ENCODE measurements around the gene TMEM165. TPM values are rescaled to one million over a fixed set of nuclear protein-coding genes. Genes with fewer than 3 reads are reported as not detected.
"Not testable (repeated sequence)": the region's sequence is repeated elsewhere in the genome, so short reads cannot be mapped to it uniquely, and the experiment has no call there.

TMEM165 gene
- polyA plus RNA-seq, 1 experiment, result 146 TPM

GRCh38 chr4:55355555-55355954 lies 40.2 kb upstream of the TMEM165 start:
- ChIA-PET CTCF (interaction anchor here (1.2 to 2.2 kb wide), 4 partner anchors 9 to 385 kb away, joined by 3 to 11 read pairs (median 6); partner anchors contain the start of gene SRD5A3), POLR2A (no interaction called here)
- no peak overlapping the region for H3K27ac ChIP-seq (ENCODE audit: low read depth, low read length)
- no peaks in the 10 kb centered on the region for H3K27me3 ChIP-seq (ENCODE audit: control insufficient read depth, insufficient read depth, low read length)
- TF ChIP-seq CTCF (IDR thresholded peaks at IDR 0.05; ENCODE audit: low read depth, low read length), result no peak
- H3K9me3 ChIP-seq (ENCODE audit: control insufficient read depth, insufficient read depth, low read length), result no peaks in the 10 kb centered on the region
- no peak for DNase-seq (ENCODE audit: low read depth, low spot score)
- H3K4me3 ChIP-seq (ENCODE audit: low read depth, low read length), result no peak overlapping the region

- H3K4me3 ChIP-seq (ENCODE audit: low read depth, low read length), result no peak overlapping the region
- POLR2A ChIA-PET, result no interaction called here
- no peak overlapping the region for H3K27ac ChIP-seq (ENCODE audit: low read depth, low read length)
- no peaks in the 10 kb centered on the region for H3K27me3 ChIP-seq (ENCODE audit: control insufficient read depth, insufficient read depth, low read length)
- CTCF ChIA-PET, result interaction anchor here (1.6 to 2.2 kb wide), 2 partner anchors 11 to 198 kb away, joined by 4 to 11 read pairs; partner anchors contain the start of gene SRD5A3
- DNase-seq (ENCODE audit: low read depth, low spot score), result no peak
- TF ChIP-seq CTCF (IDR thresholded peaks at IDR 0.05; ENCODE audit: low read depth, low read length), result no peak
- no peaks in the 10 kb centered on the region for H3K9me3 ChIP-seq (ENCODE audit: control insufficient read depth, insufficient read depth, low read length)
Measured at GRCh38 chr4:55356991-55357461, 38.7 kb upstream of the TMEM165 start.

- no peak overlapping the region for H3K27ac ChIP-seq (ENCODE audit: low read depth, low read length)
- DNase-seq (ENCODE audit: low read depth, low spot score), result no peak
- H3K9me3 ChIP-seq (ENCODE audit: control insufficient read depth, insufficient read depth, low read length), result no peaks in the 10 kb centered on the region
- TF ChIP-seq CTCF (IDR thresholded peaks at IDR 0.05; ENCODE audit: low read depth, low read length), result no peak
- no peaks in the 10 kb centered on the region for H3K27me3 ChIP-seq (ENCODE audit: control insufficient read depth, insufficient read depth, low read length)
- ChIA-PET CTCF (interaction anchor here (2.2 kb wide), 1 partner anchor 13 kb away, joined by 10 read pairs; the partner anchor contains the start of gene SRD5A3), POLR2A (no interaction called here)
- no peak overlapping the region for H3K4me3 ChIP-seq (ENCODE audit: low read depth, low read length)
Measured at GRCh38 chr4:55358246-55358645, 37.5 kb upstream of the TMEM165 start.

GRCh38 chr4:55358668-55359067 lies 37.1 kb upstream of the TMEM165 start:
- Histone ChIP-seq H3K27ac (ENCODE audit: low read depth, low read length) (peak overlapping the region; percentile 52), H3K4me3 (ENCODE audit: low read depth, low read length) (no peak overlapping the region), H3K27me3 (ENCODE audit: control insufficient read depth, insufficient read depth, low read length) (no peaks in the 10 kb centered on the region), H3K9me3 (ENCODE audit: control insufficient read depth, insufficient read depth, low read length) (no peaks in the 10 kb centered on the region)
- no peak for TF ChIP-seq CTCF (IDR thresholded peaks at IDR 0.05; ENCODE audit: low read depth, low read length)
- DNase-seq (ENCODE audit: low read depth, low spot score), result no peak
- ChIA-PET POLR2A (no interaction called here), CTCF (interaction anchor here (1.2 to 2.2 kb wide), 2 partner anchors 12 to 13 kb away, joined by 5 to 10 read pairs; partner anchors contain the start of gene SRD5A3)

- DNase-seq (ENCODE audit: low read depth, low spot score), result no peak
- CTCF ChIA-PET, result interaction anchor here (1.2 to 2.2 kb wide), 2 partner anchors 12 to 14 kb away, joined by 5 to 10 read pairs; partner anchors contain the start of gene SRD5A3
- Histone ChIP-seq H3K9me3 (ENCODE audit: control insufficient read depth, insufficient read depth, low read length) (no peaks in the 10 kb centered on the region), H3K4me3 (ENCODE audit: low read depth, low read length) (no peak overlapping the region), H3K27ac (ENCODE audit: low read depth, low read length) (no peak overlapping the region), H3K27me3 (ENCODE audit: control insufficient read depth, insufficient read depth, low read length) (no peaks in the 10 kb centered on the region)
- TF ChIP-seq CTCF (IDR thresholded peaks at IDR 0.05; ENCODE audit: low read depth, low read length), result no peak
- POLR2A ChIA-PET, result no interaction called here
Measured at GRCh38 chr4:55359397-55359916, 36.3 kb upstream of the TMEM165 start.

GRCh38 chr4:55362938-55363337 lies 32.8 kb upstream of the TMEM165 start:
- H3K9me3 ChIP-seq (ENCODE audit: control insufficient read depth, insufficient read depth, low read length); H3K27me3 ChIP-seq (ENCODE audit: control insufficient read depth, insufficient read depth, low read length); POLR2A ChIA-PET; H3K27ac ChIP-seq (ENCODE audit: low read depth, low read length); H3K4me3 ChIP-seq (ENCODE audit: low read depth, low read length); DNase-seq (ENCODE audit: low read depth, low spot score): not testable (repeated sequence)
- CTCF ChIA-PET, result interaction anchor here (0.7 to 2.6 kb wide), 3 partner anchors 8 to 502 kb away, joined by 3 to 10 read pairs (median 6); partner anchors contain the start of gene SRD5A3

All from AG04450 (cell line).